GM21786 (cell line): ENCODE data around the gene TSPAN7.

Experiments used
- ATAC-seq: cut with Tn5 transposase; IDR thresholded peaks from one replicate; pipeline ENCODE4 v1.9.1; 2021; ENCODE audit not compliant: unreplicated experiment

Gene TSPAN7

GRCh38 chrX:38679695-38680094 is 118.4 kb downstream of the TSPAN7 start:
- ATAC-seq, result no peak

GRCh38 chrX:38682095-38682494 is 120.8 kb downstream of the TSPAN7 start:
- ATAC-seq, result no peak

- no peak for ATAC-seq
These were observed 131.6 kb downstream of the TSPAN7 start for GRCh38 chrX:38692961-38693360.

GRCh38 chrX:38694394-38694793 is 133.1 kb downstream of the TSPAN7 start:
- ATAC-seq, result no peak

GRCh38 chrX:38697461-38697860 is 136.1 kb downstream of the TSPAN7 start:
- no peak for ATAC-seq

- no peak for ATAC-seq
These were observed 137.8 kb downstream of the TSPAN7 start for GRCh38 chrX:38699121-38699520.

GRCh38 chrX:38699696-38700095 is 138.4 kb downstream of the TSPAN7 start:
- no peak for ATAC-seq

- no peak for ATAC-seq
These were observed 139.7 kb downstream of the TSPAN7 start for GRCh38 chrX:38701073-38701472.

- ATAC-seq, result no peak
These were observed 143.0 kb downstream of the TSPAN7 start for GRCh38 chrX:38704146-38704882.

- ATAC-seq, result no peak
These were observed 156.5 kb downstream of the TSPAN7 start for GRCh38 chrX:38717871-38718270.

GRCh38 chrX:38718311-38718710 is 157.0 kb downstream of the TSPAN7 start:
- ATAC-seq, result no peak

- ATAC-seq, result no peak
These were observed 165.3 kb downstream of the TSPAN7 start for GRCh38 chrX:38726612-38727011.

GRCh38 chrX:38727668-38728067 is 166.3 kb downstream of the TSPAN7 start:
- no peak for ATAC-seq

GRCh38 chrX:38732866-38733265 is 171.5 kb downstream of the TSPAN7 start:
- no peak for ATAC-seq
